ENCODE measurements around the gene SDHAF1.
A peak's percentile ranks its signal among the peaks of the same experiment; 100 is the strongest.

The SDHAF1 gene

GRCh38 chr19:35987571-35987896, 7.5 kb upstream of the SDHAF1 start:
- no peak for DNase-seq

DNA sequence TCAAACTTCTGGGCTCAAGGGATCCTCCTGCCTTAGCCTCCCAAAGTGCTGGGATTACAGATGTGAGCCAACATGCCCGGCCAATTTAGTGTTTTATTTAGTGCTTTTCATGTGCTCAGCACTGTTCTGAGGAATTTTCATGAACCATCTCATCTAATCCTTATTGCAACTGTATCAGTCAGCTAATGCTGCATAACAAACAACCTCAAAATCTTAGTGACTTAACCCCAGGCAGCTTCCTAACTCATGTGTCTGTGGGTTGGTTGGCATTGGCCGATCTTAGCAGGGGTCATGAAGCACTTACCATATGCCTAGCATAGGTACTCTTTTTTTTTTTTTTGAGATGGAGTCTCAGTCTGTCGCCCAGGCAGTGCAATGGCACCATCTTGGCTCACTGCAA, 6.2 kb upstream of the SDHAF1 start:
- no peak for DNase-seq

DNA sequence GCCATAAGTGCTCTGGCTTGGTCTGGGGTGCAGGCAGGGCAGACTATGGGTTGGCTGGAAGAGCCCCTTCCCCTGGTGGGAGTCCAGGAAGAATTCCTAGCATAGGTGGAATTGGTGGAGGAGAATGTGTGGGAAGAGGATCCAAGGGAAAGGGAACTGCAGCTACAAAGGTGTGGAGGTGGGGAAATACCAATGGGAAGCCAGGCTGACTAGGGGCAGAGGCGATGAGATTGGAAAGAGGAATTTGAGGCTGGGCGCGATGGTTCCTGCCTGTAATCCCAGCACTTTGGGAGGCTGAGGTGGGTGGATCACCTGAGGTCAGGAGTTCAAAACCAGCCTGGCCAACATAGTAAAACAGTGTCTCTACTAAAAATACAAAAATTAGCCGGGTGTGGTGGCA, 4.8 kb upstream of the SDHAF1 start:
- DNase-seq = no peak

- no peak for DNase-seq
These were observed 3.9 kb upstream of the SDHAF1 start for GRCh38 chr19:35990771-35991730.

DNA sequence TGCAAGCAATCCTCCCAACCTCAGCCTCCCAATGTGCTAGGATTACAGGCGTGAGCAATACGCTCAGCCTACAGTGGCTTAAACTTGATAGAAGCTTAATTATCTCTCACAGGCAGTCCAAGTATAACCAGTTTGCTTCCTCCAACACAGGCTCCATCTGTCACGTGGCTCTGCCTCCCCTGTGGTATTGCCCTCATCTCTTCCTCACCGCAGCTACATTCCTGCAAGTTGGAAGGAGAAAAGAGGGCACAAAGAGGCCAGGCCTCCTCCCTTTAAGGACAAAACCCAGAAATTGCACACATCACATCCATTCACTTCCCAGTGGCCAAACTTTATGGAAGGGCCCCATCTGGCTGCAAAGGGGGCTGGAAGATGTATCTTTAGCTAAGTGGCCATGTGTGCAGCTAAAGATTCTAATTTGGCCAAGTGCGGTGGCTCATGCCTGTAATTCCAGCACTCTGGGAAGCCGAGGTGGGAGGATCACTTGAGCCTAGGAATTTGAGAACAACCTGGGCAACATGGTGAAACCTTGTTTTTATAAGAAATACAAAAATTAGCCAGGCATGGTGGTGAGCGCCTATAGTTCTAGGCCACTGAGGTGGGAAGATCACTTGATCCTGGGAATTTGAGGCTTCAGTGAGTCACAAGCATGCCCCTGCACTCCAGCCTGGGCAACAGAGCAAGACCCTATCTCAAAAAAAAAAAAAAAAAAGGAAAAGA, 3.1 kb upstream of the SDHAF1 start:
- no peak for DNase-seq

DNA sequence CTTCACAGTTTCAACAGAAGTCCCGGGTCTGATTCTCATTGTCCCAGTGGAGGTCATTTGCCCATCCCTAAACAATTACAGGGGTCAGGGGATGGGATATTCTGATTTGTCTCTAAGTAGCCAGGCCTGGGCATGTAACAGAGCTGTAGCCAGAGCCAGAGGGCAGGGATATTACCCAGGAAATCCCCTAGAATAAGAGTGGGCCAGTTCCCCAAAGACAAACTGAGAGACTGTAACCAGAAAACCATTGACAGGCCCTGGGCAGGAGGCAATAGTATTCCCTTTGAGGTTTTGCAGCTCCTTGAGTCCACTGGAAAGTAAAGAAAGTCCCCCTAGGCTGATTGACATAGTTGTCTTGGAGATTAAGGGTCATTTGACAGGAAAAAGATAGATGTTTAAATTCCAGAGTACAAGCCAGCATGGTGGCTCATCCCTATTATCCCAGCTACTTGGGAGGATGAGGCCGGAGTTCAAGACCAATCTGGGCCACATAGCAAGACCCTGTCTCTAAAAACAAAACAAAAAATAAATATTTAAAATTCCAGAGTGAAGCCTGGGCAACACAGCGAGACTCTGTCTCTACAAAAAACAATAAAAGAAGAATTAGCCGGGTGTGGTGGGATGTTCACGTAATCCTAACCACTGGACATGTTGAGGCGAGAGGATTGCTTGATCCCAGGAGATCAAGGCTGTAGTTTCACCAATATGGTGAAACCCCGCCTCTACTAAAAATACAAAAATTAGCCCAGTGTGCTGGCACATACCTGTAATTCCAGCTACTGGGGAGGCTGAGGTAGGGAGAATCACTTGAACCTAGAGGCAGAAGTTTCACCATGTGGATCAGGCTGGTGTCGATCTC, 1.9 kb upstream of the SDHAF1 start:
- no peak for DNase-seq

DNA sequence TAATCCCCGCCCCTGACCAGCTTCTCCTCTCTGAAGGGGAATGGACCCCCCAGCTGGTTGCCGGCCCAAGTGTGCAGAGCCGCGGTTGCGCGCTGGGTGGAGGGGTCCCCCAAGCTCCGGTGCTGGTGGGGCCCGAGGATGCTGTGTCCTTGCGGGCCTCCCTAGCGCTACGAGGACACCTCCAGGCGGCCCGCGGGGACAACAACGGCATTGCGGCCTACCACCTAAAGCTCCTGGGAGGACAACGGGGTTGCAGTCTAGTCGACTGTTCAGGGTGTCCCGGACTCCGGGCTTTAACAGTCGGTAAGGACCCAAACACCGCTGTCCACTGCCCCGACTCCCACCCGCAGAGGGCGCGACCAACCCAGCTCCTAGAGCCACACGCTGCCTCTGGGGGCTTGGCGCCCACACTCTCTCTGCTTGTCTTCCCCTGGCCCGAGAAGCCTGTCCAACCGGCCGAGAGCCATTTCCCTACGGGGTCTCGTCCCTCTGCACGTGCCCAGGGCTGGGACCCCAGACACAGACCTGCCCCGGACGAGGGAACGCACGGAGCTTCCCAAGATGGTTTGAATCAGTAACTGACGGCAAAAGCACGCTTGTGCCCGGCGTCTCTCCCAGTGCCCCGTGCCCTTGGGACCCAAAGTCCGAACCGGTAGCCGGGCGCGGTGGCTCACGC, 927 bp upstream of the SDHAF1 start:
- no peak for DNase-seq

GRCh38 chr19:35996777-35997176, 1.8 kb downstream of the SDHAF1 start:
- no peak for DNase-seq

- no peak for DNase-seq
These were observed 6.6 kb downstream of the SDHAF1 start for GRCh38 chr19:36001605-36002004.

- DNase-seq = no peak
These were observed 8.3 kb downstream of the SDHAF1 start for GRCh38 chr19:36003284-36003683.

DNA sequence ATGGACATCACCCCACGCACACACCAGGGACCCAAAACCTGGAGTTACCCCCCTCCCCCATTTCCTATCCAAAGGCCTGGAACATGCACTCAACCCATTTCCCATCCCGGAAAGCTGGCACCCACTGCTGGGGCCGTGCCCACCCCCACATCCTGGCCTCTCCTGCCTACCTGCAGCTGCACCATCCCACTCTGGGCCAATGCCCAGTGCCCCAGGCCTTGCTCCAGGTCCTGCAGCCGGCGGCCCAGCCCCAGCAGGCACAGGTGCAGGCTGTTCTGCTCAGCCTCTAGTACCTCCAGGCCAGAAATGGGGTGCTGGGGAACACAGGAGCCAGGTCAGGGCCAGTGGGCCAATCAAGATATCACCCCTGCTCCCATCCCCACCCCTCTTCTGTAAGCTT, 12.0 kb downstream of the SDHAF1 start:
- DNase-seq = no peak

DNA sequence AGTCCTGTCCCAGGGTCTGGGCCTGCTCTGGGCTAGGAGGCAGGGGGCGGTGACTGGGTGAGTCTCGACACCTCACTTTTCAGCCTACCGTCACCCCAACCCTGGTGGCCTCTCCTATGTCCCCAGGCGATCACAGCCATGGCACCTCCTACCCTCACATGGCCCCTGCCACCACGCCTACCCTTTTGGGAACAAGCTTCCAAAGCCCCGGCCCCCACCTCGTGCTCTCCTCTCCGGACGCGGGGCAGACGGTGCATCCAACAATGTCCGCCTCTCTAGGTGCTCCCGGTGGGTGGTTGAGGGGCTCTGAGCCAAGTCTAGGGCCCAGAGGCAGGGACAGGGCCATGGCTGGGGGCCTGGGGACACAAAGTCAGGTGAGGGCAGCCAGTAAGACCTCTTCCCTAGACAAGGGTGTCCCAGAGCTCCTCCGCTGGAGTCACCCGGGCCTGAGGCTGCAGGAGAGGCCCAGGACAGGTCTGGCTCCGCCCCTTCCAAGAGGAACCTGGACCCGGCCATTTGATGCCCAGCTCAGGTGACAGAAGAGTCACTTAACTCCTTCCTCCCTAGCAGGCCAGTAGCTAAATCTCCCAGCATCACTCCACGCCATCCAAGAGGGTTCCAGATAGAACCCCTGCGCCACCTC, 13.5 kb downstream of the SDHAF1 start, which contains the start of gene SYNE4:
Gene SYNE4, minus strand, starts transcription at position 478 of the 643 bp plus-strand sequence. Its CDS starts 132 bp downstream, at position 346.
- DNase-seq = no peak

- DNase-seq = peak; percentile 63
These were observed 14.2 kb downstream of the SDHAF1 start for GRCh38 chr19:36009220-36009619.

DNA sequence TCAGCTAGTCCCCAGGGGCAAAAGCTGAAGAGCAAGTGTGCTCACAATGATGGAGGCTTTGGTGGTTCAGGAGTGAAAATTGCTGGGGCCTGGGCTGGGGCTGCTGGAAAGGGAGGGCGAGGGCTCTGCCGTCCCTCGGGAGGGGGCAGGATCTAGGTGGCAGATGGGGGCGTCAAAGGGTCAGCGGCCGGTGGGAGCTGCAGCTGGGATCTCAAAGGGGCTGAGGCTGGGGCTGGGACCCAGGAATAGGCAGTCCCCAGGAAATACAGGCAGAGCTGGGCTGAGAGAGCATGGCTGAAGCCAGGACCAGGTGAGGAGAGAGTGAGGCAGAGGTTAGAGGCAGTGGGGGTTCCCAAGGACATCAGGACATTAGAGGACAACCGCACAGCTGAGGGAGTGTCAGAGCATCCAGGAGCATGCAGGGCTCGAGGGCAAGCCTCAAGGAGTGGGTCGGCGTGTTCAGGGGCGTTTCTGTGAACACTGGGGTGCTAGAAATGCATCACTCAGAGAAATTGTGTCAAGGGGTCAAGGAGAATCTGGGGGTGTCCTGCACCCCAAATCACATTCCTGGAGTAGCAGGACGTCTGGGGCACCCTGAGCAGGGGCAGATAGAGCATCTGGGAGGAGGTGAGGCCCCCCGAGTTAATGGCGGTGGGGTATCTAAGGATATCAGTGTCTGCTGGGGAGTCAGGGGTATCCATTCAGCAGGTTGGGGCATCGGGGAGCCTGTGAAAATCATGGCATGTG, 14.8 kb downstream of the SDHAF1 start:
- DNase-seq = no peak

DNA sequence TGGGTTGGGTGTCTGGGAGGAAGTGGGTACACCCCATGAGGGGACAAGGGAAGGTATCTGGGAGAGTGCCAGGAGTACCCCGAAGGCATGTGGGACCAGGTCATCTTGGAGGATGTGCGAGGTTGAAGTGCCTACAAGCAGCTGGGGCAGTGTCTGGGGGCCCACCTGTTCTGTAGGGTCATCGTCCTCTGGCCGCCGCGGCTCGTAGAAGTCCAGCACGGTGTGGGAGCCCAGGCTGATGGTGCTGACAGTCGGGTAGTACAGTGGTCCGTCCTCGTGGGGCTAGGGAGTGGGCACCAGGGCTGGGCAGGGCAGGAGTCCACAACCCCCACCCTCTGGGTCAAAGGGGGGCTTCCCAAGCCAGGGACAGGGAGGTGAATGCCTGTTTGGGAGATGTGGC, 15.4 kb downstream of the SDHAF1 start:
- DNase-seq = no peak

DNA sequence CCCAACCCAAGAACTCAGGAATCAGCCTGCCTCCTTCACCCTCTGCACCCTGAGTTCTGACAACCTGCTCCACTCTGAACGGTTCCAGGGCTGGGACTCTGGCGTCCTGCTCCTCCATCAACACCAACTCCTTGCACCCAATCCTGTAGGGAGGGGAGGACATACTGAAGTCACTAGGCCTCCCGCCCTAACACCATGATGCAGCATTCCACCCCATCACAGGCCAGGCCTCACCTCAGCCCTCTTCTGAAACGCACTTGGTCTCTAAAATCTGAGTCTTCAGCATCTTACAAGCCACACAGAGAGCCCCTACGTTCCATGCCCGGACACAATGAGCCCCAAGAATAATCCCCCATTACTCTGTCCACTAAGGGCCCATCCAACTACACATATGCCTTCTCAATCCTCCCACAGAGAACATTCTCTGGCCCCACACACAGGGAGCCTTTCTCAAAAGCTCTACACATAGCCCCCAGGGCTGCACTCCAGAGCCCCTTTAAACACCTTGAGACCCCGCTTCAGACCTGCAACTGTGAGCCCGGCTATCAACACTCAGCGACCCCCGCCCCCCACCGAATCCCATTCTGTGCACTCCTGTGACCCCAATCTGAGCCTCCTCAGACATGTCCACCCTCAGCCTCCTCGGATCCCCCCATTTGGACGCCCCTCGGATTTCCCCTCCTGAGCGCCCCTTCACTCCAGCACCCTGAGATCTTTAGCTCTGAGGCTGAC, 18.5 kb downstream of the SDHAF1 start:
- no peak for DNase-seq

- DNase-seq = peak; percentile 97
These were observed 19.3 kb downstream of the SDHAF1 start, which contains the start of gene ALKBH6 for GRCh38 chr19:36014012-36014924. Gene ALKBH6, minus strand, starts transcription at chr19:36014213. Its CDS starts 816 bp downstream, at chr19:36013397.

GRCh38 chr19:36019061-36019670, 24.2 kb downstream of the SDHAF1 start:
- DNase-seq = no peak

- no peak for DNase-seq
These were observed 28.4 kb downstream of the SDHAF1 start for GRCh38 chr19:36023432-36023831.

All from RPMI8226 (cell line).